Neural cell (in vitro differentiated cells): ENCODE results near the gene HOXD3. TPM values are rescaled to one million over a fixed set of nuclear protein-coding genes. Genes with fewer than 3 reads are reported as not detected.

Experiments
- H2AFZ ChIP-seq: fragments of 200-600, 300-800 bp; sonication (generic), shearing (Covaris generic); 2 replicates; pipeline ENCODE4 v1.6.0; 2014; ENCODE audit warnings: low read depth, mild to moderate bottlenecking, antibody characterized with exemption, low read length, moderate library complexity
- H3F3A ChIP-seq: fragments of 200-600 bp; shearing (Covaris generic); 2 replicates; pipeline ENCODE4 v1.6.1; 2016; ENCODE audit warnings: mild to moderate bottlenecking, moderate library complexity, mixed read lengths, antibody characterized with exemption, low read length; ENCODE audit not compliant: insufficient read depth, poor library complexity, severe bottlenecking
- H3K27ac ChIP-seq: fragments of 200-600, 300-800 bp; sonication (generic), shearing (Covaris generic); 2 replicates; pipeline ENCODE4 v1.5.1; 2014; ENCODE audit warnings: mild to moderate bottlenecking, low read length, moderate library complexity
- H3K27me3 ChIP-seq: fragments of 300-800, 200-600 bp; sonication (generic), shearing (Covaris generic); 2 replicates; pipeline ENCODE4 v1.6.0; 2014; ENCODE audit warnings: mild to moderate bottlenecking, low read depth, low read length, moderate library complexity; ENCODE audit not compliant: insufficient read depth
- H3K36me3 ChIP-seq: fragments of 300-800, 200-600 bp; sonication (generic), shearing (Covaris generic); 2 replicates; pipeline ENCODE4 v1.5.1; 2014; ENCODE audit warnings: mild to moderate bottlenecking, antibody characterized with exemption, low read length, moderate library complexity; ENCODE audit not compliant: insufficient read depth
- H3K4me2 ChIP-seq: fragments of 300-800, 200-600 bp; sonication (generic), shearing (Covaris generic); 2 replicates; pipeline ENCODE4 v1.6.0; 2014; ENCODE audit warnings: mild to moderate bottlenecking, low read length
- H3K4me3 ChIP-seq: fragments of 300-800, 200-600 bp; sonication (generic), shearing (Covaris generic); 2 replicates; pipeline ENCODE4 v1.5.1; 2014; ENCODE audit warnings: mild to moderate bottlenecking, low read length, moderate library complexity
- H3K79me2 ChIP-seq: fragments of 200-600 bp; shearing (Covaris generic); replicated peaks from 2 replicates; pipeline ENCODE4 v1.6.0; 2014; ENCODE audit warnings: mild to moderate bottlenecking, low read length, moderate library complexity; ENCODE audit not compliant: insufficient read depth
- H3K9ac ChIP-seq: fragments of 300-800, 200-600 bp; sonication (generic), shearing (Covaris generic); 2 replicates; pipeline ENCODE4 v1.6.1; 2016; ENCODE audit warnings: mild to moderate bottlenecking, low read length, mixed read lengths
- H3K9me2 ChIP-seq: fragments of 200-600 bp; shearing (Covaris generic); 2 replicates; pipeline ENCODE4 v1.6.1; 2016; ENCODE audit warnings: mild to moderate bottlenecking, low read length, mixed read lengths; ENCODE audit not compliant: insufficient read depth
- H3K9me3 ChIP-seq: fragments of 200-600, 300-800 bp; sonication (generic), shearing (Covaris generic); 2 replicates; pipeline ENCODE4 v1.6.1; 2016; ENCODE audit warnings: mild to moderate bottlenecking, mixed run types, low read length, moderate library complexity, mixed read lengths
- H4K20me1 ChIP-seq: fragments of 200-600 bp; shearing (Covaris generic); 2 replicates; pipeline ENCODE4 v1.6.1; 2016; ENCODE audit warnings: mild to moderate bottlenecking, mixed run types; ENCODE audit not compliant: insufficient read depth
- EP300 ChIP-seq: fragments of 450-650 bp; conservative IDR thresholded peaks from 2 replicates; pipeline ENCODE4 v1.6.1; 2014; ENCODE audit warnings: antibody characterized with exemption, mild to moderate bottlenecking, moderate library complexity; ENCODE audit not compliant: poor library complexity, severe bottlenecking
- EZH2 ChIP-seq: fragments of 200-600, 300-800 bp; shearing (Covaris generic), sonication (generic); IDR thresholded peaks from 2 replicates; pipeline ENCODE4 v1.6.1; 2014; ENCODE audit warnings: antibody characterized with exemption, low read length, borderline replicate concordance, mild to moderate bottlenecking; ENCODE audit not compliant: insufficient read depth, poor library complexity, severe bottlenecking
- MXI1 ChIP-seq: fragments of 450-650 bp; conservative IDR thresholded peaks from 2 replicates; pipeline ENCODE4 v1.6.1; 2014; ENCODE audit warnings: antibody characterized with exemption, mild to moderate bottlenecking; ENCODE audit not compliant: poor library complexity, severe bottlenecking
- POLR2AphosphoS5 ChIP-seq: IDR thresholded peaks from 2 replicates; pipeline ENCODE4 v1.6.1; 2012
- RAD21 ChIP-seq: fragments of 450-650 bp; conservative IDR thresholded peaks from 2 replicates; pipeline ENCODE4 v1.6.1; 2014; ENCODE audit warnings: antibody characterized with exemption, mild to moderate bottlenecking, moderate library complexity
- SMC3 ChIP-seq: fragments of 450-650 bp; conservative IDR thresholded peaks from 2 replicates; pipeline ENCODE4 v1.6.1; 2014; ENCODE audit warnings: antibody characterized with exemption, mild to moderate bottlenecking, moderate library complexity; ENCODE audit not compliant: poor library complexity
- TAF1 ChIP-seq: IDR thresholded peaks from 2 replicates; pipeline ENCODE4 v1.6.1; 2012; ENCODE audit warnings: low read depth
- polyA plus RNA-seq: library from polyadenylated mRNA; depleted of rRNA; stranded (reverse); fragments of >200 nt; gene quantifications from 2 replicates; pipeline ENCODE4 v1.2.3, GENCODE V29; 2014
- TF ChIP-seq, protein P1 (sequence below): fragments of 450-650 bp; IDR thresholded peaks from 2 replicates; pipeline ENCODE4 v1.5.1; 2014; ENCODE audit warnings: antibody characterized with exemption, mild to moderate bottlenecking, moderate library complexity; ENCODE audit not compliant: poor library complexity, severe bottlenecking
- TF ChIP-seq, protein P2 (sequence below): IDR thresholded peaks from 2 replicates; pipeline ENCODE4 v1.6.1; 2012; ENCODE audit warnings: borderline replicate concordance

Gene HOXD3
- polyA plus RNA-seq, 1 donor from 2014 or later = not detected

DNA sequence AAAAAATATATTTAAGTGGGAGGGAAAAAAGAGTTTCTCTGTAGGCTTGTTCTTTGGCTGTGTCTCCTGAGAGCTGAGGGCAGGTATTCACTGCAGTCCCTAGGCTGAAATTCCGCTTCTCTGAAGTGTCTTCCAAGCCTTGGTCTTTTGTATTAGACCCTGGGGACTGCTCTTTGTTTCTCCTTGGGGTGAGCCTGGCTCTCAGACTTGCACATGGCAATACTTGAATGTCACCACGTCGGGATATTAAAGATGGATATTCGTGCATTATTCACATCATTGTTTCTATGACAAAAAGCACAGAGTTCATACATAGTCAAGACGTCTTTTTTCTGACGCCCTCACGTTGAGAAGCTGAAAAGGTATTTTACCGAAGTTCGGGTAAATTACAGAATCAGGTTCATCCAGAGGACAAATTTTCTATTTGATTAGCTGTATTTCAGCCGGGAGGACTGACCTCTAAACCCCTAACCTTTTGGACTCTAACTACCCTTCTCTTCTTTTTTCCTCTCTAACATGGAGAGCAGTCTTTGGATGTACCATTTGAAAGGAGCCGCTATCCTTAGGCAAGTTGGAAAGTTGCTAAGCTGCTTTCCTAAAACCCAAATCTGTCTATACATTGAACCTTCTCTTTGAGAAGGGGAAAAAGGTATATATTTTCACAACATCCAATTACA, 2.4 kb upstream of the HOXD3 start:
- peaks cover 100% of the 10 kb centered on the region for H3K27me3 ChIP-seq
- H4K20me1 ChIP-seq = no peaks in the 10 kb centered on the region
- H3K9me2 ChIP-seq = no peaks in the 10 kb centered on the region
- H3K27ac ChIP-seq = no peak overlapping the region
- no peak overlapping the region for H3K4me3 ChIP-seq
- no peak overlapping the region for H3K9ac ChIP-seq
- no peaks in the 10 kb centered on the region for H3K79me2 ChIP-seq
- TF ChIP-seq MXI1 = no peak
- TF ChIP-seq, protein P1, sequence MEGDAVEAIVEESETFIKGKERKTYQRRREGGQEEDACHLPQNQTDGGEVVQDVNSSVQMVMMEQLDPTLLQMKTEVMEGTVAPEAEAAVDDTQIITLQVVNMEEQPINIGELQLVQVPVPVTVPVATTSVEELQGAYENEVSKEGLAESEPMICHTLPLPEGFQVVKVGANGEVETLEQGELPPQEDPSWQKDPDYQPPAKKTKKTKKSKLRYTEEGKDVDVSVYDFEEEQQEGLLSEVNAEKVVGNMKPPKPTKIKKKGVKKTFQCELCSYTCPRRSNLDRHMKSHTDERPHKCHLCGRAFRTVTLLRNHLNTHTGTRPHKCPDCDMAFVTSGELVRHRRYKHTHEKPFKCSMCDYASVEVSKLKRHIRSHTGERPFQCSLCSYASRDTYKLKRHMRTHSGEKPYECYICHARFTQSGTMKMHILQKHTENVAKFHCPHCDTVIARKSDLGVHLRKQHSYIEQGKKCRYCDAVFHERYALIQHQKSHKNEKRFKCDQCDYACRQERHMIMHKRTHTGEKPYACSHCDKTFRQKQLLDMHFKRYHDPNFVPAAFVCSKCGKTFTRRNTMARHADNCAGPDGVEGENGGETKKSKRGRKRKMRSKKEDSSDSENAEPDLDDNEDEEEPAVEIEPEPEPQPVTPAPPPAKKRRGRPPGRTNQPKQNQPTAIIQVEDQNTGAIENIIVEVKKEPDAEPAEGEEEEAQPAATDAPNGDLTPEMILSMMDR = no peak
- no peak for TF ChIP-seq TAF1
- TF ChIP-seq, protein P2, sequence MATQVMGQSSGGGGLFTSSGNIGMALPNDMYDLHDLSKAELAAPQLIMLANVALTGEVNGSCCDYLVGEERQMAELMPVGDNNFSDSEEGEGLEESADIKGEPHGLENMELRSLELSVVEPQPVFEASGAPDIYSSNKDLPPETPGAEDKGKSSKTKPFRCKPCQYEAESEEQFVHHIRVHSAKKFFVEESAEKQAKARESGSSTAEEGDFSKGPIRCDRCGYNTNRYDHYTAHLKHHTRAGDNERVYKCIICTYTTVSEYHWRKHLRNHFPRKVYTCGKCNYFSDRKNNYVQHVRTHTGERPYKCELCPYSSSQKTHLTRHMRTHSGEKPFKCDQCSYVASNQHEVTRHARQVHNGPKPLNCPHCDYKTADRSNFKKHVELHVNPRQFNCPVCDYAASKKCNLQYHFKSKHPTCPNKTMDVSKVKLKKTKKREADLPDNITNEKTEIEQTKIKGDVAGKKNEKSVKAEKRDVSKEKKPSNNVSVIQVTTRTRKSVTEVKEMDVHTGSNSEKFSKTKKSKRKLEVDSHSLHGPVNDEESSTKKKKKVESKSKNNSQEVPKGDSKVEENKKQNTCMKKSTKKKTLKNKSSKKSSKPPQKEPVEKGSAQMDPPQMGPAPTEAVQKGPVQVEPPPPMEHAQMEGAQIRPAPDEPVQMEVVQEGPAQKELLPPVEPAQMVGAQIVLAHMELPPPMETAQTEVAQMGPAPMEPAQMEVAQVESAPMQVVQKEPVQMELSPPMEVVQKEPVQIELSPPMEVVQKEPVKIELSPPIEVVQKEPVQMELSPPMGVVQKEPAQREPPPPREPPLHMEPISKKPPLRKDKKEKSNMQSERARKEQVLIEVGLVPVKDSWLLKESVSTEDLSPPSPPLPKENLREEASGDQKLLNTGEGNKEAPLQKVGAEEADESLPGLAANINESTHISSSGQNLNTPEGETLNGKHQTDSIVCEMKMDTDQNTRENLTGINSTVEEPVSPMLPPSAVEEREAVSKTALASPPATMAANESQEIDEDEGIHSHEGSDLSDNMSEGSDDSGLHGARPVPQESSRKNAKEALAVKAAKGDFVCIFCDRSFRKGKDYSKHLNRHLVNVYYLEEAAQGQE = no peak
- no peak for TF ChIP-seq EZH2
- TF ChIP-seq EP300 = no peak
- no peak for TF ChIP-seq RAD21
- no peak for TF ChIP-seq POLR2AphosphoS5
- TF ChIP-seq SMC3 = no peak
- H3K36me3 ChIP-seq = no peaks in the 10 kb centered on the region
- no peaks in the 10 kb centered on the region for H3F3A ChIP-seq
- H3K4me2 ChIP-seq = no peak overlapping the region
- no peak overlapping the region for H2AFZ ChIP-seq
- H3K9me3 ChIP-seq = peaks cover 7% of the 10 kb centered on the region

DNA sequence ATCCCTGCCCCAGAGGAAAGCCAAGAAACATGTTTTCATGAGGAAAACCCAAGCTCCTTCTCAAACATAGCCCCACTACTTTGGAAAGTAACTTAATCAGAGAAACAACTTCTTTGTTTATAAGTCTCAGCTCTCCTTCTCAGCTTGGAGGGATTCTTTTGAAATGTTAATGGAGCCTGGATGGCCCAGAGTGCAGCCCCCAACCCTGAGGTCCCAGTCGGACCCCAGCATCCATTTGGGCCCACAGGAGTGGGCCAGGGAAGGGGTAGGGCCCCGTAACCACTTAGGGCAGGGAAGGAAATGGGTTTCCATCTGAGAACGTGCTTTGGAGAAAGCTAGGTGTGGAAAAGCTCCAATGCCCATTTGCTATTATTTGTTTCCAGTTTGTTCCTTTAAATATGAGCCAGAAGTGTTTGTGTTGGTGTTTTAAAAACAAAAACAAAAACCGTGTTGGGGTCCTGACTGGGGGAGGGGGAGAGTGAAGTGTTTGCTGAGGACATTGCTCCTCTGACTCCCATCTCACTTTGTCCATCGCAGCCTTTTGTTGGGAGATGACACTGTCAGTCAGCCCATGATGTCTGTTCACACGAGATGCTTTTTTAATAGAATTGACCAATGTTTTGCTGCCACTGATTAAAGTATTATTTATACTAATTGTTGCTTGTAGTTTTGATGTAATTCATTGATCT, 1.6 kb upstream of the HOXD3 start:
- H3K27ac ChIP-seq = no peak overlapping the region
- H3K9me3 ChIP-seq = peaks cover 7% of the 10 kb centered on the region
- H3K4me3 ChIP-seq = no peak overlapping the region
- H3F3A ChIP-seq = no peaks in the 10 kb centered on the region
- no peak overlapping the region for H3K9ac ChIP-seq
- no peak for TF ChIP-seq MXI1
- TF ChIP-seq EZH2 = no peak
- TF ChIP-seq EP300 = no peak
- TF ChIP-seq, protein P1 = no peak
- TF ChIP-seq RAD21 = no peak
- no peak for TF ChIP-seq POLR2AphosphoS5
- TF ChIP-seq, protein P2 = no peak
- no peak for TF ChIP-seq TAF1
- H3K4me2 ChIP-seq = no peak overlapping the region
- H3K36me3 ChIP-seq = no peaks in the 10 kb centered on the region
- H3K9me2 ChIP-seq = no peaks in the 10 kb centered on the region
- no peak overlapping the region for H2AFZ ChIP-seq
- no peaks in the 10 kb centered on the region for H4K20me1 ChIP-seq
- peaks cover 100% of the 10 kb centered on the region for H3K27me3 ChIP-seq
- no peaks in the 10 kb centered on the region for H3K79me2 ChIP-seq
